Skin of body (tissue), 2 donors: ENCODE measurements around the gene SLC16A3. TPM values are rescaled to one million over a fixed set of nuclear protein-coding genes. Genes with fewer than 3 reads are reported as not detected.
"Not testable (repeated sequence)": the region's sequence is repeated elsewhere in the genome, so short reads cannot be mapped to it uniquely, and the experiment has no call there.

Experiments
- DNase-seq: peaks from one replicate; lab custom pipeline; 2025; lab: John Stamatoyannopoulos, UW
- total RNA-seq: library from RNA; depleted of rRNA; stranded (reverse); fragments of >200 nt; gene quantifications from one replicate; pipeline ENCODE4 v1.2.3, GENCODE V29; 2014

Gene SLC16A3
- total RNA-seq, 1 donor from 2014 or later, result 16.3 TPM

- no peak for DNase-seq
Measured at GRCh38 chr17:82204831-82205719, 23.8 kb upstream of the SLC16A3 start.

GRCh38 chr17:82205720-82206508 lies 22.9 kb upstream of the SLC16A3 start:
- DNase-seq, result peak; percentile 70

GRCh38 chr17:82210655-82211054 lies 18.2 kb upstream of the SLC16A3 start:
- DNase-seq, result not testable (repeated sequence)

- DNase-seq, result peak; percentile 55
Measured at GRCh38 chr17:82212331-82213250, 16.3 kb upstream of the SLC16A3 start, which contains the start of gene CCDC57. Gene CCDC57 (minus strand): TSS chr17:82212842. CDS start chr17:82201944, 10,898 bp downstream.

GRCh38 chr17:82213251-82214011 lies 15.4 kb upstream of the SLC16A3 start:
- DNase-seq, result no peak

GRCh38 chr17:82214012-82214628 lies 14.7 kb upstream of the SLC16A3 start:
- DNase-seq, result no peak

- no peak for DNase-seq
Measured at GRCh38 chr17:82215095-82215971, 13.5 kb upstream of the SLC16A3 start.

GRCh38 chr17:82215972-82216300 lies 12.9 kb upstream of the SLC16A3 start:
- DNase-seq, result no peak

GRCh38 chr17:82216301-82217119 lies 12.3 kb upstream of the SLC16A3 start:
- no peak for DNase-seq

GRCh38 chr17:82217120-82217529 lies 11.7 kb upstream of the SLC16A3 start:
- DNase-seq, result no peak

GRCh38 chr17:82217530-82218204 lies 11.2 kb upstream of the SLC16A3 start:
- no peak for DNase-seq

GRCh38 chr17:82218349-82219075 lies 10.3 kb upstream of the SLC16A3 start:
- no peak for DNase-seq

GRCh38 chr17:82219083-82219482 lies 9.8 kb upstream of the SLC16A3 start:
- no peak for DNase-seq

GRCh38 chr17:82219753-82220709 lies 8.8 kb upstream of the SLC16A3 start:
- no peak for DNase-seq

- DNase-seq, result no peak
Measured at GRCh38 chr17:82221341-82221902, 7.4 kb upstream of the SLC16A3 start.
